PC-9 (cell line): ENCODE data around the gene CETN2. TPM values are rescaled to one million over a fixed set of nuclear protein-coding genes. Genes with fewer than 3 reads are reported as not detected.
A peak's percentile ranks its signal among the peaks of the same experiment; 100 is the strongest.

ENCODE experiments used
- BruUV-seq: library from RNA; stranded (reverse); fragments of 400-500 nt; replicated peaks from 2 replicates; lab custom pipeline; 2021; lab: Mats Ljungman, UMichigan
- CTCF ChIA-PET: fragments of 300-600 bp; sonication (Branson Sonifier 250); formaldehyde crosslinking; loops from one replicate; lab custom pipeline; 2022; ENCODE audit warnings: antibody characterized with exemption; lab: Charles Lee
- POLR2A ChIA-PET: fragments of 300-600 bp; sonication (Branson Sonifier 250); formaldehyde crosslinking; loops from one replicate; lab custom pipeline; 2022; ENCODE audit warnings: antibody characterized with exemption; ENCODE audit not compliant: unreplicated experiment; lab: Charles Lee
- DNase-seq, 2 experiments: peaks; one replicate each; pipeline versions ENCODE4 v3.0.0 to v3.0.0-alpha.2; 2015 to 2022; ENCODE audit warnings: mixed read lengths in 1 of 2
- H2AFZ ChIP-seq: fragments of 200-600 bp; sonication (generic); 2 replicates; pipeline ENCODE4 v1.8.1; 2017; ENCODE audit warnings: antibody characterized with exemption
- H3F3A ChIP-seq: fragments of 200-600 bp; sonication (generic); 2 replicates; pipeline ENCODE4 v1.8.1; 2017; ENCODE audit warnings: antibody characterized with exemption, mild to moderate bottlenecking, low read depth; ENCODE audit not compliant: insufficient read depth
- H3K27ac ChIP-seq: fragments of 200-600 bp; sonication (generic); 2 replicates; pipeline ENCODE4 v1.6.1; 2016; ENCODE audit warnings: mixed run types
- H3K27me3 ChIP-seq: fragments of 200-600 bp; sonication (generic); 2 replicates; pipeline ENCODE4 v1.6.1; 2016; ENCODE audit warnings: low read depth, mixed run types; ENCODE audit not compliant: insufficient read depth
- H3K36me3 ChIP-seq: fragments of 200-600 bp; sonication (generic); 2 replicates; pipeline ENCODE4 v1.6.1; 2016; ENCODE audit warnings: low read depth, mixed run types
- H3K4me1 ChIP-seq: fragments of 200-600 bp; sonication (generic); replicated peaks from 2 replicates; pipeline ENCODE4 v1.6.1; 2016; ENCODE audit warnings: mixed run types; ENCODE audit not compliant: insufficient read depth
- H3K4me2 ChIP-seq: fragments of 200-600 bp; sonication (generic); 2 replicates; pipeline ENCODE4 v1.6.1; 2017; ENCODE audit warnings: mixed run types
- H3K4me3 ChIP-seq: fragments of 200-600 bp; sonication (generic); 2 replicates; pipeline ENCODE4 v1.6.1; 2016; ENCODE audit warnings: mixed run types
- H3K79me2 ChIP-seq: fragments of 200-600 bp; sonication (generic); 2 replicates; pipeline ENCODE4 v1.6.1; 2017; ENCODE audit warnings: low read depth, mixed run types
- H3K9me2 ChIP-seq: fragments of 200-600 bp; sonication (generic); 2 replicates; pipeline ENCODE4 v1.8.1; 2017; ENCODE audit warnings: mild to moderate bottlenecking; ENCODE audit not compliant: insufficient read depth
- H3K9me3 ChIP-seq: fragments of 200-600 bp; sonication (generic); 2 replicates; pipeline ENCODE4 v1.8.1; 2016; ENCODE audit warnings: low read depth; ENCODE audit not compliant: insufficient read depth
- H4K20me1 ChIP-seq: fragments of 200-600 bp; sonication (generic); 2 replicates; pipeline ENCODE4 v1.8.1; 2017; ENCODE audit not compliant: insufficient read depth
- CTCF ChIP-seq: fragments of 200-600 bp; sonication (generic); conservative IDR thresholded peaks from 2 replicates; pipeline ENCODE4 v1.6.1; 2017; ENCODE audit warnings: mixed run types, antibody characterized with exemption, mild to moderate bottlenecking, moderate library complexity
- EZH2 ChIP-seq: fragments of 200-600 bp; sonication (generic); IDR thresholded peaks from 2 replicates; pipeline ENCODE4 v1.8.0; 2017; ENCODE audit warnings: antibody characterized with exemption, low read depth
- intact Hi-C: fragments of 100-400 bp; cut with micrococcal nuclease; formaldehyde crosslinking; loops from one replicate; pipeline ENCODE4 v1.10.0; 2022; ENCODE audit not compliant: unreplicated experiment
- total RNA-seq: library from RNA; stranded (reverse); gene quantifications from 2 replicates; pipeline ENCODE4 v1.2.3, GENCODE V29; 2021

Gene CETN2
- total RNA-seq, 1 experiment from 2014 or later = 78.6 TPM

DNA sequence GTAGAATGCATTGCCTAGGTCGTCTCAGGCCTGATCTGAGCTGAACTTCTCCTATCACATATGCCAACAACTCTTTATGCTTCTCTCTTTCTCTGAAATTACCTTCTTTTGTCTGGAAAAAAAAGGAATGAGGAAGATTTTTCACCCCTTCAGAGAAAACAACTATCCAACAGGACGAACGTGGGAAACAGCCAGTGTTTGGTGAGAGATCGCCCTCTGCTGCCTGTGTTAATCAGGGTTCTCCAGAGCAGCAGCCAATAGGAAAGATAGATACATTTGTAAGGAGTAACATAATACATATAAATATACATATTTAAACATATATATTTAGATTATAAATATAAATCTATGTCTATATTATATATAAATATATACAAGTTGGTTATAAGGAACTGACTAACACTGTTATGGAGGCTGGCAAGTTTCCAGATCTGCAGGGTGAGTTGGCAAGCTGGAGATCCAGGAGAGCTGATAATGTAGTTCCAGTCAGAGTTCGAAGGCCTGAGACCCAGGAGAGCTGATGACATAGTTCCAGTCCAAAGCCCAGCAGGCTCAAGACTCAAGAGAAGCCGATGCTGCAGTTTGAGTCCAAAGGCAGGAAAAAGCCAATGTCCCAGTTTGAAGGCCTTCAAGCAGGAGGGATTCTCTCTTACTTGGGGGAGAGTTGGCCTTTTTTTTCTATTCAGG, 13.3 kb downstream of the CETN2 start:
- Histone ChIP-seq H3F3A (0 out of 2 replicates have a peak, but pooled peaks cover 6% of the 10 kb centered on the region), H3K27ac (no peak overlapping the region), H3K4me3 (no peak overlapping the region), H4K20me1 (no peaks in the 10 kb centered on the region), H3K36me3 (no peaks in the 10 kb centered on the region), H3K27me3 (no peaks in the 10 kb centered on the region), H3K4me1 (no peaks in the 10 kb centered on the region), H3K9me2 (no peaks in the 10 kb centered on the region), H3K9me3 (no peaks in the 10 kb centered on the region), H3K79me2 (no peaks in the 10 kb centered on the region), H3K4me2 (no peak overlapping the region), H2AFZ (no peak overlapping the region)
- no TSS peak for BruUV-seq
- intact Hi-C loops = loop anchor here (1.0 kb wide), 2 partner anchors 175 to 1068 kb away; no protein-coding TSS in a partner anchor
- peak in 1 of 2 experiments; percentile 37 for DNase-seq
- CTCF ChIA-PET = no interaction called here
- peak; percentile 78 for TF ChIP-seq CTCF
- no peak for TF ChIP-seq EZH2
- POLR2A ChIA-PET = no interaction called here

- Histone ChIP-seq H3K79me2 (no peaks in the 10 kb centered on the region), H3F3A (0 out of 2 replicates have a peak, but pooled peaks cover 6% of the 10 kb centered on the region), H3K9me3 (no peaks in the 10 kb centered on the region), H3K27ac (no peak overlapping the region), H4K20me1 (no peaks in the 10 kb centered on the region; the same call in 1 of the 2 replicates), H3K4me1 (no peaks in the 10 kb centered on the region), H3K36me3 (no peaks in the 10 kb centered on the region; the same call in 1 of the 2 replicates), H3K4me3 (no peak overlapping the region), H3K9me2 (no peaks in the 10 kb centered on the region), H3K4me2 (no peak overlapping the region), H3K27me3 (no peaks in the 10 kb centered on the region), H2AFZ (no peak overlapping the region)
- POLR2A ChIA-PET = no interaction called here
- TF ChIP-seq CTCF (no peak), EZH2 (no peak)
- CTCF ChIA-PET = interaction anchor here (0.5 to 0.7 kb wide), 3 partner anchors 92 to 1078 kb away, joined by 3 to 6 read pairs (median 5); no protein-coding TSS in a partner anchor
- no TSS peak for BruUV-seq
- intact Hi-C loops = no loop called here
- DNase-seq = no peak
These were observed 16.5 kb downstream of the CETN2 start for GRCh38 chrX:152814048-152814447.

DNA sequence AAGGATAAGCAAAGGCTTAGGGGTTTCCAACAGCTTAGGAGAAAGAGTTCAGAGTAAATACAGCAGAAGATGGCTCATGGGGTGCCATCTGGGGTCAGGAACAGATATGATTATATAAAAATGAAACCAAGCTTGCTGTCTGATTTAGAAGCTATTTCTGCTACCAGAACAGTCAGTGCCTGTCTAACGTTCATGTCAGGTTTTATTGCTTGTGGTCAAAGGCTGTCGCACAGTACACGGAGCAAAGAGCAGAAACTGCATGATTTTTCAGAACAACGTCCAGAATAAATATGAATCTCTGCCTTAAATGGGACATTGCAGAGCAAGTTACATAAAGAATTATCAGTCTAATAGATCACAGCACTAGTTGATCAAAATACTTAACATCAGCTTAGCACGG, 17.4 kb downstream of the CETN2 start:
- Histone ChIP-seq H3K4me3 (no peak overlapping the region), H3K36me3 (peaks cover 6% of the 10 kb centered on the region; the same call in 1 of the 2 replicates), H3K4me2 (no peak overlapping the region), H2AFZ (no peak overlapping the region), H3K79me2 (no peaks in the 10 kb centered on the region), H4K20me1 (no peaks in the 10 kb centered on the region; the same call in 1 of the 2 replicates), H3K4me1 (no peaks in the 10 kb centered on the region), H3F3A (0 out of 2 replicates have a peak, but pooled peaks cover under 1% of the 10 kb centered on the region), H3K27me3 (no peaks in the 10 kb centered on the region), H3K9me3 (no peaks in the 10 kb centered on the region), H3K27ac (no peak overlapping the region), H3K9me2 (no peaks in the 10 kb centered on the region)
- ChIA-PET POLR2A (interaction anchor here (0.5 kb wide), 1 partner anchor 1532 kb away, joined by 4 read pairs; no protein-coding TSS in a partner anchor), CTCF (interaction anchor here (0.6 kb wide), 1 partner anchor 93 kb away, joined by 3 read pairs; no protein-coding TSS in a partner anchor)
- no peak for TF ChIP-seq EZH2
- no TSS peak for BruUV-seq
- no peak for DNase-seq
- intact Hi-C loops = no loop called here
